ENCODE data around the gene PNPLA8. TPM values are rescaled to one million over a fixed set of nuclear protein-coding genes. Genes with fewer than 3 reads are reported as not detected.
A peak's percentile ranks its signal among the peaks of the same experiment; 100 is the strongest.

Gene PNPLA8, protein sequence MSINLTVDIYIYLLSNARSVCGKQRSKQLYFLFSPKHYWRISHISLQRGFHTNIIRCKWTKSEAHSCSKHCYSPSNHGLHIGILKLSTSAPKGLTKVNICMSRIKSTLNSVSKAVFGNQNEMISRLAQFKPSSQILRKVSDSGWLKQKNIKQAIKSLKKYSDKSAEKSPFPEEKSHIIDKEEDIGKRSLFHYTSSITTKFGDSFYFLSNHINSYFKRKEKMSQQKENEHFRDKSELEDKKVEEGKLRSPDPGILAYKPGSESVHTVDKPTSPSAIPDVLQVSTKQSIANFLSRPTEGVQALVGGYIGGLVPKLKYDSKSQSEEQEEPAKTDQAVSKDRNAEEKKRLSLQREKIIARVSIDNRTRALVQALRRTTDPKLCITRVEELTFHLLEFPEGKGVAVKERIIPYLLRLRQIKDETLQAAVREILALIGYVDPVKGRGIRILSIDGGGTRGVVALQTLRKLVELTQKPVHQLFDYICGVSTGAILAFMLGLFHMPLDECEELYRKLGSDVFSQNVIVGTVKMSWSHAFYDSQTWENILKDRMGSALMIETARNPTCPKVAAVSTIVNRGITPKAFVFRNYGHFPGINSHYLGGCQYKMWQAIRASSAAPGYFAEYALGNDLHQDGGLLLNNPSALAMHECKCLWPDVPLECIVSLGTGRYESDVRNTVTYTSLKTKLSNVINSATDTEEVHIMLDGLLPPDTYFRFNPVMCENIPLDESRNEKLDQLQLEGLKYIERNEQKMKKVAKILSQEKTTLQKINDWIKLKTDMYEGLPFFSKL
- polyA plus RNA-seq (2011; rRNA removed) (18.7 and 26.7 TPM in 2 replicates), polyA minus RNA-seq (2011; rRNA and poly(A)+ RNA removed) (9.3 and 20.4 TPM in 2 replicates)

GRCh38 chr7:108525985-108526767 is at the start of gene PNPLA8:
Gene PNPLA8 (minus strand): TSS chr7:108526135. CDS start chr7:108515491, 10,644 bp downstream.
- peak within 1 kb of the TSS; percentile 88 for H3K4me3 ChIP-seq (ENCODE audit: low read depth, low read length)
- peak within 1 kb of the TSS; percentile 99 for H3K27ac ChIP-seq (ENCODE audit: low read depth, low read length)
- POLR2A ChIA-PET: interaction anchor here (0.9 to 2.3 kb wide), 2 partner anchors 8 to 43 kb away, joined by 3 to 21 read pairs; partner anchors contain the start of genes DNAJB9 and THAP5
- CTCF ChIA-PET: interaction anchor here (5.6 kb wide), 1 partner anchor 29 kb away, joined by 60 read pairs; no protein-coding TSS in a partner anchor
- H3K27me3 ChIP-seq (ENCODE audit: control insufficient read depth, insufficient read depth, low read length): no peaks in the 10 kb centered on the region
- peak; percentile 97 for DNase-seq (ENCODE audit: low read depth, low spot score)
- no peak for TF ChIP-seq CTCF (IDR thresholded peaks at IDR 0.05; ENCODE audit: low read depth, low read length)
- no peaks in the 10 kb centered on the region; the same call in 1 of the 2 replicates for H3K9me3 ChIP-seq (ENCODE audit: control insufficient read depth, insufficient read depth, low read length)

DNA sequence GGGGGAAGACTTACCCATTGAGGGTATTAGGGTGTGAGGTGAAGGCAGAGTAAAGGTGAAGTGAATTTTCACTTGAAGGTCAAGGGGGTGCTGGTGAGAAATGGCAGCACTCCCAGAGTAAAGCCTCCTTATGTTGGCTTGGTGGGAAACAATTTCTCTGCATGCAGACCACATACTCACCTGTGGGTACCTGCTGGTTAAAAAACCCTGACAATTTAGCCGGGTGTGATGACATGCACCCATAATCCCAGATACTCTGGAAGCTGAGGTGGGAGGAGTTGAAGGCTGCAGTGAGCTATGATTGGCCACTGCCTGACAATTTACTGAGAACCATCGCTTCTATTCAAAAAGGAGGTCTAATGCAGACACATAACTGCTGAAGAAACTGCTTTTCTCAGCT is 49.2 kb upstream of the PNPLA8 start:
- ChIA-PET POLR2A (no interaction called here), CTCF (no interaction called here)
- TF ChIP-seq CTCF (IDR thresholded peaks at IDR 0.05; ENCODE audit: low read depth, low read length): no peak
- no peak overlapping the region for H3K4me3 ChIP-seq (ENCODE audit: low read depth, low read length)
- H3K27me3 ChIP-seq (ENCODE audit: control insufficient read depth, insufficient read depth, low read length): no peaks in the 10 kb centered on the region
- no peak for DNase-seq (ENCODE audit: low read depth, low spot score)
- H3K9me3 ChIP-seq (ENCODE audit: control insufficient read depth, insufficient read depth, low read length): peaks cover 6% of the 10 kb centered on the region; the same call in 1 of the 2 replicates
- no peak overlapping the region for H3K27ac ChIP-seq (ENCODE audit: low read depth, low read length)

- POLR2A ChIA-PET: no interaction called here
- Histone ChIP-seq H3K9me3 (ENCODE audit: control insufficient read depth, insufficient read depth, low read length) (peaks cover 4% of the 10 kb centered on the region; the same call in 1 of the 2 replicates), H3K27me3 (ENCODE audit: control insufficient read depth, insufficient read depth, low read length) (no peaks in the 10 kb centered on the region), H3K27ac (ENCODE audit: low read depth, low read length) (no peak overlapping the region), H3K4me3 (ENCODE audit: low read depth, low read length) (no peak overlapping the region)
- DNase-seq (ENCODE audit: low read depth, low spot score): no peak
- CTCF ChIA-PET: no interaction called here
- no peak for TF ChIP-seq CTCF (IDR thresholded peaks at IDR 0.05; ENCODE audit: low read depth, low read length)
Measured at GRCh38 chr7:108572480-108572879, 46.5 kb upstream of the PNPLA8 start.

DNA sequence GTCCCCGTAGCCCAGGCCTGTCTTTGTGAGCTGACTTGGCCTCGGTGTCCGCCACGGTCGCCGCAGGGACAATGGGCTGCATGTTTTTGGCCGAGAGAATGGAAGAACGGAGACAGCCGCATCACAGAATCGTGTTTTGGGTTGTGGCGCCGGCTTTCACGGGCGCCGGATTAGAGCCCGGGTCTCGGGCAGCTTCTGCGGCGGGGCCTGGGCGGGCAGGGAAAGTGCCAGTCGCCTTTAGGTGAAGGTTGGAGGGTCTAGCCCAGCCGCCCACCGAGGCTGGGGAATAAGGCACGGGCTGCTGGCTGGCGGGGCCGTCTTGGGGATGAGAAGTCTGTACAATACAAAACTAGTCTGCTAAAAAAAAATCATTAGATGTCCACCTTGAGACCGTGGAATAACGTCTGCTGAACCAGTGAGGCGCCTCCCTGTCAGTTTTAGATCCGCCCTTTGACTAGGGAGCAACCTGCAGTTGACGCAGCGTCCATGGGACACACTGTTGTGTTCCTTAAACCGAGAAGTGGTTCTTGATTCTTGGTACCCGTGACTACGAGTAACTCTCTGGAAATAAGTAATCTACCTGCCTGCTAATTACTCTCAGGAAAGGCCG is 44.3 kb upstream of the PNPLA8 start:
- ChIA-PET CTCF (no interaction called here), POLR2A (interaction anchor here (1.0 to 1.6 kb wide), 3 partner anchors 44 to 67 kb away, joined by 4 to 21 read pairs (median 5); partner anchors contain the start of gene PNPLA8)
- no peak for DNase-seq (ENCODE audit: low read depth, low spot score)
- Histone ChIP-seq H3K27me3 (ENCODE audit: control insufficient read depth, insufficient read depth, low read length) (no peaks in the 10 kb centered on the region), H3K4me3 (ENCODE audit: low read depth, low read length) (peak overlapping the region; percentile 99), H3K9me3 (ENCODE audit: control insufficient read depth, insufficient read depth, low read length) (peaks cover 4% of the 10 kb centered on the region; the same call in 1 of the 2 replicates), H3K27ac (ENCODE audit: low read depth, low read length) (peak overlapping the region; percentile 89)
- no peak for TF ChIP-seq CTCF (IDR thresholded peaks at IDR 0.05; ENCODE audit: low read depth, low read length)

All from AG04450 (cell line).